Testis (tissue), 2 donors: ENCODE results near the gene EBP.

Experiments
- POLR2A ChIP-seq: fragments of 450-650 bp; IDR thresholded peaks from one replicate; pipeline ENCODE4 v1.6.1; 2017; ENCODE audit warnings: antibody characterized with exemption, mild to moderate bottlenecking, moderate library complexity
- TF ChIP-seq, protein P1 (sequence below), 3 experiments: fragments of 450-650 bp in 2 of 3; fragments of 200-600 bp in 1 of 3; sonication (generic) in 1 of 3; IDR thresholded peaks; one replicate each; pipeline ENCODE4 v1.5.1; 2016 to 2019; ENCODE audit warnings: antibody characterized with exemption in 3 of 3, mild to moderate bottlenecking in 2 of 3, moderate library complexity in 1 of 3

DNA sequence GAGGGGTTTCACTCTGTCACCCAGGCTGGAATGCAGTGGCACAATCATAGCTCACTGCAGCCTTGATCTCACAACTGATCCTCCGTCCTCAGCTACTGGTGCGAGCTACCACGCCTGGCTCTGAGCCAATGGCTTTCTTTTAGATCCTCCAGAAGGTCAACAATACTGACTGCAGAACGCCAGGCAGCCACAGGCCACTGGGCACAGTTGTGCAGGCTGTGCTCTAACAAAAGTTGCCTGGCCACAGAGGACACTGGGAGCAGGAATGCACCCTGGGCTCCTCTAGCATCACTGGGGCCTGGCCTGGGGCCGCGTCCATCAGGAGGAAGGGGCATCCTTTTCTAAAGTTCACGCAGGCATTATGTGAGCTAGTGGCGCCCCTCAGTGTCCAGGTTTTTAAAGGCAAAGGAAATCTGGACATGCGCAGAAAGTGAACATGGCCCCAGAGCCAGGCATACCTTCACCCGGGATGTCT lies 27.7 kb upstream of the EBP start:
- TF ChIP-seq, protein P1, sequence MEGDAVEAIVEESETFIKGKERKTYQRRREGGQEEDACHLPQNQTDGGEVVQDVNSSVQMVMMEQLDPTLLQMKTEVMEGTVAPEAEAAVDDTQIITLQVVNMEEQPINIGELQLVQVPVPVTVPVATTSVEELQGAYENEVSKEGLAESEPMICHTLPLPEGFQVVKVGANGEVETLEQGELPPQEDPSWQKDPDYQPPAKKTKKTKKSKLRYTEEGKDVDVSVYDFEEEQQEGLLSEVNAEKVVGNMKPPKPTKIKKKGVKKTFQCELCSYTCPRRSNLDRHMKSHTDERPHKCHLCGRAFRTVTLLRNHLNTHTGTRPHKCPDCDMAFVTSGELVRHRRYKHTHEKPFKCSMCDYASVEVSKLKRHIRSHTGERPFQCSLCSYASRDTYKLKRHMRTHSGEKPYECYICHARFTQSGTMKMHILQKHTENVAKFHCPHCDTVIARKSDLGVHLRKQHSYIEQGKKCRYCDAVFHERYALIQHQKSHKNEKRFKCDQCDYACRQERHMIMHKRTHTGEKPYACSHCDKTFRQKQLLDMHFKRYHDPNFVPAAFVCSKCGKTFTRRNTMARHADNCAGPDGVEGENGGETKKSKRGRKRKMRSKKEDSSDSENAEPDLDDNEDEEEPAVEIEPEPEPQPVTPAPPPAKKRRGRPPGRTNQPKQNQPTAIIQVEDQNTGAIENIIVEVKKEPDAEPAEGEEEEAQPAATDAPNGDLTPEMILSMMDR (IDR thresholded peaks at IDR 0.05) = no peak
- TF ChIP-seq POLR2A = no peak
